Measurements from ENCODE around the gene TMEM108.

TMEM108 gene

GRCh38 chr3:133273346-133273745 is 235.2 kb downstream of the TMEM108 start:
- Mint-ChIP-seq H3K27ac (no peak overlapping the region), H3K9me3 (ENCODE audit: low read depth) (no peaks in the 10 kb centered on the region), H3K4me3 (no peak overlapping the region), H3K4me1 (ENCODE audit: low read depth) (no peaks in the 10 kb centered on the region), H3K27me3 (peaks cover 13% of the 10 kb centered on the region), H3K36me3 (no peaks in the 10 kb centered on the region)

- H3K4me1 Mint-ChIP-seq (ENCODE audit: low read depth), result no peaks in the 10 kb centered on the region
- H3K9me3 Mint-ChIP-seq (ENCODE audit: low read depth), result no peaks in the 10 kb centered on the region
- H3K27ac Mint-ChIP-seq, result no peak overlapping the region
- no peaks in the 10 kb centered on the region for H3K36me3 Mint-ChIP-seq
- H3K4me3 Mint-ChIP-seq, result no peak overlapping the region
- peaks cover 13% of the 10 kb centered on the region for H3K27me3 Mint-ChIP-seq
These were observed 236.3 kb downstream of the TMEM108 start for GRCh38 chr3:133274477-133274876.

GRCh38 chr3:133276594-133276993 is 238.4 kb downstream of the TMEM108 start:
- Mint-ChIP-seq H3K27ac (no peak overlapping the region), H3K4me1 (ENCODE audit: low read depth) (no peaks in the 10 kb centered on the region), H3K9me3 (ENCODE audit: low read depth) (no peaks in the 10 kb centered on the region), H3K36me3 (no peaks in the 10 kb centered on the region), H3K27me3 (peaks cover 4% of the 10 kb centered on the region), H3K4me3 (no peak overlapping the region)

GRCh38 chr3:133277813-133278212 is 239.6 kb downstream of the TMEM108 start:
- Mint-ChIP-seq H3K27me3 (no peaks in the 10 kb centered on the region), H3K4me1 (ENCODE audit: low read depth) (no peaks in the 10 kb centered on the region), H3K36me3 (no peaks in the 10 kb centered on the region), H3K9me3 (ENCODE audit: low read depth) (no peaks in the 10 kb centered on the region), H3K27ac (no peak overlapping the region), H3K4me3 (no peak overlapping the region)

- no peaks in the 10 kb centered on the region for H3K9me3 Mint-ChIP-seq (ENCODE audit: low read depth)
- H3K27me3 Mint-ChIP-seq, result no peaks in the 10 kb centered on the region
- H3K4me1 Mint-ChIP-seq (ENCODE audit: low read depth), result no peaks in the 10 kb centered on the region
- H3K36me3 Mint-ChIP-seq, result no peaks in the 10 kb centered on the region
- H3K4me3 Mint-ChIP-seq, result no peak overlapping the region
- H3K27ac Mint-ChIP-seq, result no peak overlapping the region
These were observed 240.3 kb downstream of the TMEM108 start for GRCh38 chr3:133278260-133279043.

GRCh38 chr3:133280586-133280985 is 242.4 kb downstream of the TMEM108 start:
- Mint-ChIP-seq H3K9me3 (ENCODE audit: low read depth) (no peaks in the 10 kb centered on the region), H3K27ac (no peak overlapping the region), H3K4me3 (no peak overlapping the region), H3K36me3 (no peaks in the 10 kb centered on the region), H3K4me1 (ENCODE audit: low read depth) (no peaks in the 10 kb centered on the region), H3K27me3 (peaks cover 2% of the 10 kb centered on the region)

- no peaks in the 10 kb centered on the region for H3K36me3 Mint-ChIP-seq
- H3K4me1 Mint-ChIP-seq (ENCODE audit: low read depth), result no peaks in the 10 kb centered on the region
- peaks cover 2% of the 10 kb centered on the region for H3K27me3 Mint-ChIP-seq
- no peak overlapping the region for H3K4me3 Mint-ChIP-seq
- no peaks in the 10 kb centered on the region for H3K9me3 Mint-ChIP-seq (ENCODE audit: low read depth)
- H3K27ac Mint-ChIP-seq, result no peak overlapping the region
These were observed 244.0 kb downstream of the TMEM108 start for GRCh38 chr3:133282236-133282635.

GRCh38 chr3:133283958-133284807 is 246.0 kb downstream of the TMEM108 start:
- Mint-ChIP-seq H3K4me3 (no peak overlapping the region), H3K9me3 (ENCODE audit: low read depth) (no peaks in the 10 kb centered on the region), H3K27me3 (peaks cover 4% of the 10 kb centered on the region), H3K36me3 (no peaks in the 10 kb centered on the region), H3K4me1 (ENCODE audit: low read depth) (no peaks in the 10 kb centered on the region), H3K27ac (no peak overlapping the region)

- peaks cover 4% of the 10 kb centered on the region for H3K27me3 Mint-ChIP-seq
- H3K9me3 Mint-ChIP-seq (ENCODE audit: low read depth), result no peaks in the 10 kb centered on the region
- H3K27ac Mint-ChIP-seq, result no peak overlapping the region
- no peak overlapping the region for H3K4me3 Mint-ChIP-seq
- no peaks in the 10 kb centered on the region for H3K36me3 Mint-ChIP-seq
- no peaks in the 10 kb centered on the region for H3K4me1 Mint-ChIP-seq (ENCODE audit: low read depth)
These were observed 251.1 kb downstream of the TMEM108 start for GRCh38 chr3:133289322-133289721.

GRCh38 chr3:133292296-133292695 is 254.1 kb downstream of the TMEM108 start:
- no peaks in the 10 kb centered on the region for H3K4me1 Mint-ChIP-seq (ENCODE audit: low read depth)
- peaks cover 1% of the 10 kb centered on the region for H3K27me3 Mint-ChIP-seq
- no peak overlapping the region for H3K27ac Mint-ChIP-seq
- no peak overlapping the region for H3K4me3 Mint-ChIP-seq
- H3K36me3 Mint-ChIP-seq, result no peaks in the 10 kb centered on the region
- no peaks in the 10 kb centered on the region for H3K9me3 Mint-ChIP-seq (ENCODE audit: low read depth)

GRCh38 chr3:133293397-133294110 is 255.4 kb downstream of the TMEM108 start:
- no peaks in the 10 kb centered on the region for H3K4me1 Mint-ChIP-seq (ENCODE audit: low read depth)
- no peaks in the 10 kb centered on the region for H3K9me3 Mint-ChIP-seq (ENCODE audit: low read depth)
- no peaks in the 10 kb centered on the region for H3K27me3 Mint-ChIP-seq
- no peak overlapping the region for H3K4me3 Mint-ChIP-seq
- H3K27ac Mint-ChIP-seq, result no peak overlapping the region
- no peaks in the 10 kb centered on the region for H3K36me3 Mint-ChIP-seq

GRCh38 chr3:133294253-133294652 is 256.1 kb downstream of the TMEM108 start:
- H3K4me3 Mint-ChIP-seq, result no peak overlapping the region
- H3K27me3 Mint-ChIP-seq, result peaks cover 1% of the 10 kb centered on the region
- no peak overlapping the region for H3K27ac Mint-ChIP-seq
- H3K4me1 Mint-ChIP-seq (ENCODE audit: low read depth), result no peaks in the 10 kb centered on the region
- H3K9me3 Mint-ChIP-seq (ENCODE audit: low read depth), result no peaks in the 10 kb centered on the region
- no peaks in the 10 kb centered on the region for H3K36me3 Mint-ChIP-seq

GRCh38 chr3:133295199-133295901 is 257.2 kb downstream of the TMEM108 start:
- no peak overlapping the region for H3K27ac Mint-ChIP-seq
- H3K27me3 Mint-ChIP-seq, result peaks cover 1% of the 10 kb centered on the region
- H3K4me3 Mint-ChIP-seq, result no peak overlapping the region
- H3K36me3 Mint-ChIP-seq, result no peaks in the 10 kb centered on the region
- no peaks in the 10 kb centered on the region for H3K4me1 Mint-ChIP-seq (ENCODE audit: low read depth)
- H3K9me3 Mint-ChIP-seq (ENCODE audit: low read depth), result no peaks in the 10 kb centered on the region
